Thyroid gland (tissue), 4 donors: ENCODE data around the gene VIL1.

Experiments used
- POLR2A ChIP-seq, 2 donors: fragments of 450-650 bp; IDR thresholded peaks; one replicate each; pipeline ENCODE4 v1.6.1; 2017; ENCODE audit warnings: antibody characterized with exemption in 2 of 2, mild to moderate bottlenecking in 2 of 2, moderate library complexity in 1 of 2
- TF ChIP-seq, protein P1 (sequence below), 6 experiments: fragments of 200-600 bp in 3 of 6; fragments of 450-650 bp in 3 of 6; sonication (generic) in 3 of 6; IDR thresholded peaks; one replicate each; pipeline ENCODE4 v1.5.1; 2016 to 2019; ENCODE audit warnings: antibody characterized with exemption in 6 of 6, mild to moderate bottlenecking in 2 of 6, inconsistent platforms in 1 of 6, moderate library complexity in 1 of 6

DNA sequence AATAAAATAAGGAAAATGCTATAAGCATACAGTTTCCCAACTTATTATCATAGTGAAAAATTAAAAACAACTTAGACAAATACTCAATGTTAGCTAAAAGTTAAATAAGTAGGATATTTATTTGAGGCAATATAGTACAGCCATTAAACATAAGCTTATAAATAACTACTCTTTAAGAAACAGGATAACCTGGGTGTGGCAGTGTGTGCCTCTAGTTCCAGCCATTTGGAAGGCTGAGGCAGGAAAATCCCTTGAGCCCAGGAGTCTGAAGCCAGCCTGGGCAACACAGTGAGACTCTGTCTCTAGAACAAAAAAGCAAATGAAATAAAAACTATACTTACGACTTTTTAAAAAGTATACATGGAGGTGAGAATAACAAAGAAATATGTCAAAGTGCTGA is 39.7 kb downstream of the VIL1 start:
- no peak for TF ChIP-seq POLR2A (IDR thresholded peaks at IDR 0.05)
- TF ChIP-seq, protein P1, sequence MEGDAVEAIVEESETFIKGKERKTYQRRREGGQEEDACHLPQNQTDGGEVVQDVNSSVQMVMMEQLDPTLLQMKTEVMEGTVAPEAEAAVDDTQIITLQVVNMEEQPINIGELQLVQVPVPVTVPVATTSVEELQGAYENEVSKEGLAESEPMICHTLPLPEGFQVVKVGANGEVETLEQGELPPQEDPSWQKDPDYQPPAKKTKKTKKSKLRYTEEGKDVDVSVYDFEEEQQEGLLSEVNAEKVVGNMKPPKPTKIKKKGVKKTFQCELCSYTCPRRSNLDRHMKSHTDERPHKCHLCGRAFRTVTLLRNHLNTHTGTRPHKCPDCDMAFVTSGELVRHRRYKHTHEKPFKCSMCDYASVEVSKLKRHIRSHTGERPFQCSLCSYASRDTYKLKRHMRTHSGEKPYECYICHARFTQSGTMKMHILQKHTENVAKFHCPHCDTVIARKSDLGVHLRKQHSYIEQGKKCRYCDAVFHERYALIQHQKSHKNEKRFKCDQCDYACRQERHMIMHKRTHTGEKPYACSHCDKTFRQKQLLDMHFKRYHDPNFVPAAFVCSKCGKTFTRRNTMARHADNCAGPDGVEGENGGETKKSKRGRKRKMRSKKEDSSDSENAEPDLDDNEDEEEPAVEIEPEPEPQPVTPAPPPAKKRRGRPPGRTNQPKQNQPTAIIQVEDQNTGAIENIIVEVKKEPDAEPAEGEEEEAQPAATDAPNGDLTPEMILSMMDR (IDR thresholded peaks at IDR 0.05), result no peak
